Smooth muscle cell (in vitro differentiated cells): ENCODE data around the gene CHRM4. TPM values are rescaled to one million over a fixed set of nuclear protein-coding genes. Genes with fewer than 3 reads are reported as not detected.
"Not testable (repeated sequence)": the region's sequence is repeated elsewhere in the genome, so short reads cannot be mapped to it uniquely, and the experiment has no call there.

Source experiments
- DNase-seq: peaks from one replicate; lab custom pipeline; 2025; ENCODE audit not compliant: unreplicated experiment; lab: John Stamatoyannopoulos, UW
- H2AFZ ChIP-seq: fragments of 200-600 bp; sonication (generic); 2 replicates; pipeline ENCODE4 v1.6.0; 2016; ENCODE audit warnings: antibody characterized with exemption, low read depth, mild to moderate bottlenecking
- H3F3A ChIP-seq: fragments of 200-600 bp; sonication (generic); 2 replicates; pipeline ENCODE4 v1.6.0; 2017; ENCODE audit warnings: antibody characterized with exemption, low read depth
- H3K27ac ChIP-seq: fragments of 200-600 bp; sonication (generic); 2 replicates; pipeline ENCODE4 v1.5.1; 2016; ENCODE audit warnings: low read depth, mild to moderate bottlenecking
- H3K27me3 ChIP-seq: fragments of 200-600 bp; sonication (generic); 2 replicates; pipeline ENCODE4 v1.6.1; 2016; ENCODE audit warnings: low read depth, mild to moderate bottlenecking
- H3K36me3 ChIP-seq: fragments of 200-600 bp; sonication (generic); 2 replicates; pipeline ENCODE4 v1.5.1; 2016; ENCODE audit warnings: low read depth
- H3K4me1 ChIP-seq: fragments of 200-600 bp; sonication (generic); 2 replicates; pipeline ENCODE4 v1.5.1; 2016; ENCODE audit warnings: low read depth
- H3K4me2 ChIP-seq: fragments of 200-600 bp; sonication (generic); 2 replicates; pipeline ENCODE4 v1.6.0; 2016; ENCODE audit warnings: mild to moderate bottlenecking
- H3K4me3 ChIP-seq: fragments of 200-600 bp; sonication (generic); 2 replicates; pipeline ENCODE4 v1.5.1; 2016; ENCODE audit warnings: mild to moderate bottlenecking
- H3K79me2 ChIP-seq: fragments of 200-600 bp; sonication (generic); 2 replicates; pipeline ENCODE4 v1.6.0; 2016; ENCODE audit warnings: low read depth, mild to moderate bottlenecking
- H3K9ac ChIP-seq: fragments of 200-600 bp; sonication (generic); 2 replicates; pipeline ENCODE4 v1.6.0; 2016; ENCODE audit warnings: low read depth
- H3K9me3 ChIP-seq: fragments of 200-600 bp; sonication (generic); replicated peaks from 2 replicates; pipeline ENCODE4 v1.5.1; 2016; ENCODE audit warnings: low read depth
- H4K20me1 ChIP-seq: fragments of 200-600 bp; sonication (generic); 2 replicates; pipeline ENCODE4 v1.6.0; 2016; ENCODE audit warnings: low read depth
- CTCF ChIP-seq: fragments of 200-600 bp; sonication (generic); IDR thresholded peaks from 2 replicates; pipeline ENCODE4 v1.5.1; 2017; ENCODE audit warnings: borderline replicate concordance, mild to moderate bottlenecking, antibody characterized with exemption; ENCODE audit not compliant: insufficient read depth, poor library complexity, severe bottlenecking
- WGBS: methylation state at CpG from one replicate; pipeline ENCODE4 v1.1.7; 2016; ENCODE audit warnings: low lambda C conversion rate; 5-methylcytosine and 5-hydroxymethylcytosine counted together
- polyA plus RNA-seq: library from polyadenylated mRNA; unstranded; fragments of >200 nt; fragmentation: Nextera tagmentation; extraction: Ambion mirVana; gene quantifications from 2 replicates; pipeline ENCODE4 v1.2.1, GENCODE V29; 2016
- total RNA-seq: library from RNA; depleted of rRNA; stranded (reverse); fragments of >200 nt; gene quantifications from 2 replicates; pipeline ENCODE4 v1.2.3, GENCODE V29; 2014

The CHRM4 gene
- total and polyA plus RNA-seq, 2 experiments from 2014 or later: 4.7 to 20.0 TPM

- WGBS: 82% methylated on average over 26 of the region's 30 CpGs
Measured at GRCh38 chr11:46373787-46374740, 17.5 kb downstream of the CHRM4 start.

GRCh38 chr11:46372501-46372900, 19.1 kb downstream of the CHRM4 start:
- not testable (repeated sequence) for H3K27ac ChIP-seq, H3K4me1 ChIP-seq, H3K9me3 ChIP-seq, H2AFZ ChIP-seq, H3K27me3 ChIP-seq, H3K36me3 ChIP-seq, H3K4me3 ChIP-seq, H3K79me2 ChIP-seq, H3K4me2 ChIP-seq, H3F3A ChIP-seq, H3K9ac ChIP-seq, DNase-seq
- H4K20me1 ChIP-seq: peaks cover 17% of the 10 kb centered on the region
- 99% methylated on average over 15 of the region's 15 CpGs for WGBS

More at GRCh38 chr11:46373787-46374740, 17.5 kb downstream of the CHRM4 start:
- no peak overlapping the region for H2AFZ ChIP-seq
- H3K27me3 ChIP-seq: no peaks in the 10 kb centered on the region
- peaks cover 3% of the 10 kb centered on the region for H3K4me1 ChIP-seq
- no peak overlapping the region for H3K9ac ChIP-seq
- H3K4me2 ChIP-seq: no peak overlapping the region
- H3K27ac ChIP-seq: no peak overlapping the region
- H3K79me2 ChIP-seq: no peaks in the 10 kb centered on the region
- no peaks in the 10 kb centered on the region for H3K9me3 ChIP-seq
- DNase-seq: no peak
- no peak for TF ChIP-seq CTCF
- H3K36me3 ChIP-seq: no peaks in the 10 kb centered on the region
- no peak overlapping the region for H3K4me3 ChIP-seq
- peaks cover 8% of the 10 kb centered on the region for H4K20me1 ChIP-seq
- no peaks in the 10 kb centered on the region for H3F3A ChIP-seq

DNA sequence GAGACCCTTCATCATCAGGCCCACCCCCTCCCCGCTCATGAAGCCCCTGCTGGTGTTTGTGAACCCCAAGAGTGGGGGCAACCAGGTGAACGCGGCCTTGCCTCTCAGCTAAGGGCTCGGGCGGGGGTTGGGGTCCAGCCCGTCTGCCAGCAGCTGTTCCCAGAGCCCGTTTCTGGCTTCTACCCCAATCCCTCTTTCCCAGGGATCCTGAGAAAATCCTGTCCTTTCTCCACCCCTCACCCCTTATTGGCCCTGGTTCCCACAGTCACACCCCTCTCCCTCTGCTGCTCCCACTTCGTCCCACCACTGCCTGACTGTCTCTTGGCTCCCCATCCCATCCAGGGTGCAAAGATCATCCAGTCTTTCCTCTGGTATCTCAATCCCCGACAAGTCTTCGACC, 19.5 kb downstream of the CHRM4 start:
- no peaks in the 10 kb centered on the region for H3K27me3 ChIP-seq
- no peaks in the 10 kb centered on the region for H3F3A ChIP-seq
- H4K20me1 ChIP-seq: peaks cover 19% of the 10 kb centered on the region
- no peaks in the 10 kb centered on the region for H3K9me3 ChIP-seq
- 100% methylated on average over 8 of the region's 10 CpGs for WGBS
- no peak overlapping the region for H2AFZ ChIP-seq
- H3K9ac ChIP-seq: no peak overlapping the region
- TF ChIP-seq CTCF: no peak
- H3K36me3 ChIP-seq: no peaks in the 10 kb centered on the region
- H3K27ac ChIP-seq: no peak overlapping the region
- DNase-seq: no peak
- H3K79me2 ChIP-seq: no peaks in the 10 kb centered on the region
- H3K4me2 ChIP-seq: no peak overlapping the region
- peaks cover 3% of the 10 kb centered on the region for H3K4me1 ChIP-seq
- H3K4me3 ChIP-seq: no peak overlapping the region

DNA sequence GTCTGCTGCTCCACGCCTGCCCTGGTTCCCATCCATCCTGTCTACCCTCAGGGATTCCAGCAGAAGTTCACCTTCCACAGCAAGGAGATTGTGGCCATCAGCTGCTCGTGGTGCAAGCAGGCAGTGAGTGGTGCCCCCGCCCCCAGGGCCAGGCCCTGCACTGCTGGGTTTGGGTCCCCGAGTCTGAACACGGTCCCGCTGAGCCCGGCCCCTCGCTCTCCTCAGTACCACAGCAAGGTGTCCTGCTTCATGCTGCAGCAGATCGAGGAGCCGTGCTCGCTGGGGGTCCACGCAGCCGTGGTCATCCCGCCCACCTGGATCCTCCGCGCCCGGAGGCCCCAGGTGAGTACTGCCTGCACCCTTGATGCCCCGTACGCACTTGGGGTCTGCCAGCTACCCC, 20.3 kb downstream of the CHRM4 start:
- DNase-seq, H3K9me3 ChIP-seq, H3K4me1 ChIP-seq, H3K9ac ChIP-seq, H3K36me3 ChIP-seq, H3K4me2 ChIP-seq, H2AFZ ChIP-seq, H3K4me3 ChIP-seq, H3K27me3 ChIP-seq, H3K79me2 ChIP-seq, H3K27ac ChIP-seq, H3F3A ChIP-seq: not testable (repeated sequence)
- peaks cover 26% of the 10 kb centered on the region for H4K20me1 ChIP-seq
- WGBS: over 99% methylated on average over 16 of the region's 19 CpGs
